KMS-11 (cell line): ENCODE data around the gene KCNIP1.

ENCODE experiments used
- H2AFZ ChIP-seq: fragments of 200-600 bp; sonication (generic); 2 replicates; pipeline ENCODE4 v1.6.1; 2016; ENCODE audit warnings: antibody characterized with exemption, mixed run types, low read depth
- H3K27ac ChIP-seq: fragments of 200-600 bp; sonication (generic); 2 replicates; pipeline ENCODE4 v1.6.1; 2016; ENCODE audit warnings: mild to moderate bottlenecking, mixed run types
- H3K27me3 ChIP-seq: fragments of 200-600 bp; sonication (generic); 2 replicates; pipeline ENCODE4 v1.6.1; 2017; ENCODE audit warnings: mild to moderate bottlenecking, low read depth, mixed run types, moderate library complexity; ENCODE audit not compliant: insufficient read depth
- H3K36me3 ChIP-seq: fragments of 200-600 bp; sonication (generic); 2 replicates; pipeline ENCODE4 v1.6.1; 2017; ENCODE audit warnings: mild to moderate bottlenecking, mixed run types; ENCODE audit not compliant: insufficient read depth
- H3K4me1 ChIP-seq: fragments of 200-600 bp; sonication (generic); 2 replicates; pipeline ENCODE4 v1.6.1; 2016; ENCODE audit warnings: mild to moderate bottlenecking, low read depth, mixed run types; ENCODE audit not compliant: poor library complexity, severe bottlenecking
- H3K4me2 ChIP-seq: fragments of 200-600 bp; sonication (generic); 2 replicates; pipeline ENCODE4 v1.7.0; 2016; ENCODE audit warnings: mild to moderate bottlenecking, mixed run types
- H3K4me3 ChIP-seq: fragments of 200-600 bp; sonication (generic); IDR thresholded peaks from 2 replicates; pipeline ENCODE4 v1.6.1; 2017; ENCODE audit warnings: low read depth, low read length, mixed read lengths; ENCODE audit not compliant: insufficient read depth
- H3K79me2 ChIP-seq: fragments of 200-600 bp; sonication (generic); 2 replicates; pipeline ENCODE4 v1.6.1; 2016; ENCODE audit warnings: low read depth, mixed run types; ENCODE audit not compliant: insufficient read depth
- H3K9ac ChIP-seq: fragments of 200-600 bp; sonication (generic); 2 replicates; pipeline ENCODE4 v1.6.1; 2016; ENCODE audit warnings: mild to moderate bottlenecking, mixed run types
- H4K20me1 ChIP-seq: fragments of 200-600 bp; sonication (generic); 2 replicates; pipeline ENCODE4 v1.6.1; 2016; ENCODE audit warnings: mild to moderate bottlenecking, mixed run types; ENCODE audit not compliant: insufficient read depth
- CTCF ChIP-seq: fragments of 200-600 bp; sonication (generic); conservative IDR thresholded peaks from 2 replicates; pipeline ENCODE4 v1.6.1; 2017; ENCODE audit warnings: low read depth, mild to moderate bottlenecking, antibody characterized with exemption, low read length, moderate library complexity, mixed read lengths

KCNIP1 gene

GRCh38 chr5:170622933-170623332, 119.1 kb downstream of the KCNIP1 start:
- Histone ChIP-seq H3K36me3 (no peaks in the 10 kb centered on the region), H3K79me2 (no peaks in the 10 kb centered on the region)

GRCh38 chr5:170623576-170624181, 119.9 kb downstream of the KCNIP1 start:
- no peak for TF ChIP-seq CTCF
- Histone ChIP-seq H3K4me3 (no peak overlapping the region), H3K27ac (no peak overlapping the region), H3K9ac (no peak overlapping the region), H4K20me1 (no peaks in the 10 kb centered on the region), H3K4me1 (no peaks in the 10 kb centered on the region), H3K4me2 (no peak overlapping the region), H2AFZ (no peak overlapping the region), H3K27me3 (no peaks in the 10 kb centered on the region), H3K79me2 (no peaks in the 10 kb centered on the region), H3K36me3 (no peaks in the 10 kb centered on the region)

More at GRCh38 chr5:170622933-170623332, 119.1 kb downstream of the KCNIP1 start:
- no peaks in the 10 kb centered on the region for H3K4me1 ChIP-seq
- H3K27me3 ChIP-seq, result no peaks in the 10 kb centered on the region
- no peak overlapping the region for H3K4me3 ChIP-seq
- H3K27ac ChIP-seq, result no peak overlapping the region
- H3K9ac ChIP-seq, result no peak overlapping the region
- H4K20me1 ChIP-seq, result no peaks in the 10 kb centered on the region
- H3K4me2 ChIP-seq, result no peak overlapping the region
- TF ChIP-seq CTCF, result no peak
- H2AFZ ChIP-seq, result no peak overlapping the region

- Histone ChIP-seq H4K20me1 (no peaks in the 10 kb centered on the region), H3K79me2 (no peaks in the 10 kb centered on the region), H3K4me3 (no peak overlapping the region), H3K36me3 (no peaks in the 10 kb centered on the region), H3K4me2 (no peak overlapping the region), H3K27me3 (no peaks in the 10 kb centered on the region), H3K9ac (no peak overlapping the region), H2AFZ (no peak overlapping the region), H3K27ac (no peak overlapping the region), H3K4me1 (no peaks in the 10 kb centered on the region)
- no peak for TF ChIP-seq CTCF
Observed at GRCh38 chr5:170625221-170626165, 121.7 kb downstream of the KCNIP1 start.

GRCh38 chr5:170626507-170627150, 122.8 kb downstream of the KCNIP1 start:
- H3K9ac ChIP-seq, result no peak overlapping the region
- H3K27ac ChIP-seq, result no peak overlapping the region
- H3K4me3 ChIP-seq, result no peak overlapping the region
- no peaks in the 10 kb centered on the region for H3K79me2 ChIP-seq
- no peak overlapping the region for H3K4me2 ChIP-seq
- H3K27me3 ChIP-seq, result no peaks in the 10 kb centered on the region
- no peak for TF ChIP-seq CTCF
- no peaks in the 10 kb centered on the region for H3K4me1 ChIP-seq
- H4K20me1 ChIP-seq, result no peaks in the 10 kb centered on the region
- no peaks in the 10 kb centered on the region for H3K36me3 ChIP-seq
- no peak overlapping the region for H2AFZ ChIP-seq
